T follicular helper cell (primary cell): ENCODE results near the gene ZNF396.

ENCODE experiments used
- DNase-seq: peaks from one replicate; pipeline ENCODE4 v3.0.0-alpha.2; 2020; ENCODE audit warnings: low read depth
- total RNA-seq, 2 experiments: gene quantifications; one replicate each; lab custom pipeline; 2026; lab: John Stamatoyannopoulos, UW

The ZNF396 gene
- total RNA-seq, result 0.35 to 2.1 reads per million in 2 experiments

DNA sequence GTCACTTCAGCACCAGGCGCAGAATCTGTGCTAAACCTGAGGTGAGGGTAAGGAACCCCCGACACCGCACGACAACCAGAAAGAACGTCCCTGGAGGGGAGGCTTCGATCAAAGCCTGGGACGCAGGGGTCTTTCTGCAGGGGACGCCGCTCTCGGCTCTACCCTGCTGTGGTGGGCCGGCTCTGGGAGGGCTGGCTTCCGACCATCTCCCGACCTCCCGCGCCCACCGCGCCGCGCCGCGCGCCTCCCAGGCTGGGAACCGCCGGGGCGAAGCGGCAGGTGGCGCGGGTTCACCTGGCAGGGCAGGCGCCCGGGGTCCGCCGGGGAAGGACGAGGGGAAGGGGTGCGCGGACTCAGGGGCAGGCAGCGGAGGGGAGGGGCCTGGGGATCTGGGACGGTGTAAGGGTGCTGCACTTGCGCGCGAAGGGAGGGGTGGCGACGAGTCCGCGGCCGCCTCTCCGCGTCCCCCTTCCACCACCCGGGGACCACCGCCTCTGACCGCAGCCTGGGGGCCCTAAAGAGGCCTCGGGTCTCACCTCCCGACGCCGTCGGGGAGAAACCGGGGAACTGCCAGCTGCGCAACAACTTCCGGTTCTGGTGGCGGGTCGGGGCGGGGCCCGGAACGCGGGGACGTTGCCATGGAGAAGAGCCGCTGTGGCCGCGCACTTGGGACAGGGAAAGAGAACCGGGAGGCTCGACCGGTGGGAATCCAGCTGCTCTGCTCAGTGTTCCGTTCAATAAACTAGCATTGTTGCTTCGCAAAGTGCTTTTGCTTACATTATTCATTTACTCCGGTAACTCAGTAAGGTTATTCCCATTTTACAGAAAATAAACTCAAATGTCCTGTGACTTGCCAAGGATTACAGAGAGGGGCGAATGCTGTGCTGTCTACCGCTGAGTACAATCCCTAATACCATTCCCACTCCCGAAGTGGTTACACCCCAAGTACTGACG, at the start of gene ZNF396:
TSS of gene ZNF396 (minus strand) at position 596 of the 954 bp plus-strand sequence. CDS start 3,045 bp downstream, outside the sequence.
- peak; percentile 47 for DNase-seq

DNA sequence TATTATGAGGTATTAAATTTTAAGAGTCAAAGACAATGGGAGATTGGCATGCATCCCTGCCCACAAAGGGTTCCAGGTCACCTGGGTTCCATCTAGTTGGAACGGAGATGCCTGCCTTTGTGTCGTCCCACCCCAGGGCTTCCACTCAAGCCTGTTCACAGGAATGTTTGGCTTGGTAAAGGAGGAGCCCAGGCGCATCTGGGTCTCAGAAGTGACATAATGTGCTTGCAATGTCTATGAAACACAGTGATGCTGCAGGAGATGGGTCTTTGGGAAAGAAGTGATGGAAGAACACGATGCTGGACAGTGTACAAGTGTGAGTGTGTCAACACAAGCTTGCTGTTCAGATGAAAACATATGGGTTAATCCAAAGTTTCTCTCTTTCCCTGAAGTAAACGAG, 49.6 kb upstream of the ZNF396 start:
- DNase-seq, result no peak

DNA sequence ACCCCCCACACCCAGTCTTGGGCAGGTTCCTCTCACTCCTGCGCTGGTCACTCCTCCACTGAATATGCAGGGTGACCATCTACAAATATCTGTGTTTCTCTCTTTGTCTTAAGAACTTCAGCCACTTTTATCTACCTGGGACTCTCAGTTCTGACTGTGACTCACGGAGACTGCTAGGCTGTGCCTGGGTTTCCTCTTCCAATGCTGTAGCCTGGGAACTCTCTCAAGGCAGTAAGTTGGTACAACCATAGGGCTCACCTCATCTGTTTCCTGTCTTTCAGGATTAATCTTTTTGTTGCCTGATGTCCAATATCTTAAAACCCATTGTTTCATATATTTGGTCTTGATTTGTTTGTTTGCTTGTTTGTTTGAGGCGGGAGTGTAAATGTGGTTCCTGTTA, 47.2 kb upstream of the ZNF396 start:
- DNase-seq, result no peak

DNA sequence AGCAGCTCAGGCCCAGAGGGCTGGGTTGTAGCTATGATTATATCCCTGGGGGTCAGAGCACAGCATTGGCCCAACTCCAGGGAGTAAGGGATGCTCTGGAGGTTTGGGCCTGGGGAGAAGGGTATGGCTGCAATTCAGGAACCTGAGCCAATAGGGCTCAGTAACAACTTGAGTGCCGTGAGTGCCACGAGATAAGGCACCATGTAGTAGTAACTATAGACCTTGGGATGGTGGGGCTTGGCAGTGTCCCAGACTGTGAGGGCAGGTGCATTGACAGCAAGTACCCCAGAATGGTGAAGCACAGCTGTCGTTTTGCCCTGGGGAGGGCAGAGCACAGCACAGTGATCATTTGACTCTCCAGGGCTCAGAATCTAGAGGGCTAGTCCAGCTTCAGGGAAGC, 45.1 kb upstream of the ZNF396 start:
- DNase-seq, result no peak

GRCh38 chr18:35418610-35419009, 41.5 kb upstream of the ZNF396 start:
- no peak for DNase-seq

GRCh38 chr18:35417223-35417622, 40.1 kb upstream of the ZNF396 start:
- DNase-seq, result no peak

- no peak for DNase-seq
Observed at GRCh38 chr18:35415511-35416073, 38.5 kb upstream of the ZNF396 start.

DNA sequence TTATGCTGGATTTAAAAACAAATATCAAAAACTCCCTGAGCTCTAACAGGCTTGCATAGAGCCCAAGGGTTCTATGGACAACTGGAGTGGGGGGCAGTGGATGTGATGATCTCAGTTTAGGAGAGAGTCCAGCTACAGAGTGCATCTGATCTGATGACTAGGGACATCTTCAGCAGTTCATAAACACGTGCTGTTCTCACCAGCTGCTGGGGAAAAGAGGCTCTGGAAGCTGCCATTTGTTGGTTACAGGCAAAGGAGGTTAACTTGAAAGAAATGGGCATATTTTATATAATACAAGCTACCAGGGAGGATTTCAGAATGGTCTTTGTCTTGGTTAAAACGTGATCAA, 36.0 kb upstream of the ZNF396 start:
- no peak for DNase-seq

DNA sequence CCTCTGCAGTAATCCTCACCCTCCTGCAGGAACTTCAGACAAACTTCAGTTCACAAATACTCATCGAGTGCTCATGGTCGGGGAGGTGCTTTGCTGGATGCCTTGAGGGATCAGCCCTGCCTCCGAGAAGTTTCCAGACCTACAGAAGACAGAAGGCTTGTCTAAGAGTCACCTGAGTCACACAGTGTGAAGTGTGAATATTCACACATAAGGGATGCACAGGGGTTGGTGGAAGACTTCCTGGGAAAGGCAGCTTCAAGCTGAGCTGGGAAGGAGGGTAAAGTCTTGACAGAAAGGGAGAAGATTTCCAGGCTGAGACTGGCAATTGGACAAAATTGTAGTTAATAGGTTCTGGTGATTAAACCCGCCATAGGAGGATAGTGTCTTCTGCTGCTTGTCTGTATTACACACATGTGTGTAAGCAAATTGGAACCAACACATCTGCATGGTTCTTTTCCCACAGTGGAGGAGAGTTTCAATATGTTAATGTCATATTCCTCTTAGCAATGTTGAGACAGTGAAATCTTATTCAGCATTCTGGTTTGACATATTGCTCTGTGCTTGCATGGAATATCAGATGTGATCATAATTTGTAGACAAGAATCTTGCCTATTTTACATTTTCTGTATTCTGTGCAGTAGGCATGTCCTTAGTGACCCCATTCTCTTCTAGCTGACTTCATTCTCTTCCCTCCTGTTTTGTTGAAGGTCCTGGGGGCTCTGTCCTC, 34.7 kb upstream of the ZNF396 start:
- no peak for DNase-seq

DNA sequence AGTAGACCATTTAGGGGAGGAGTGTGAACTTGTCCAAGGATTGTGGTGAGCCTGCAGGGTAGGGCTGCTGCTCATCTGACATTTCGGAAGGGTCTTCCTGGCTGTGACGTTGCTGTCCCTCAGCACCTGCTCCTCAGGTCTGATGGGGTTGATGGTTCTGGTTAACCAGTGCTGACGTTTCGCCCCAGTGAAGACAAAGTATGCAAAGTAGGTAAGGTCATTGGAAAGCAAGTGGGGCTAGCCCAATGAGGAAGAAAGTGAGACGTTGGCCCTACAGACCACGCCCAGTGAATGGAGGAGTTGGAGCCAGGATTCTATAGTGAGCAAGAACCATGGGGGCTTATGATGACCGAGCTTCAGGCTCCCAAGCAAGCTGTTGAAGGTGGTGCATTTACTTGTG, 33.4 kb upstream of the ZNF396 start:
- DNase-seq, result no peak

- DNase-seq, result no peak
Observed at GRCh38 chr18:35409911-35410310, 32.8 kb upstream of the ZNF396 start.

DNA sequence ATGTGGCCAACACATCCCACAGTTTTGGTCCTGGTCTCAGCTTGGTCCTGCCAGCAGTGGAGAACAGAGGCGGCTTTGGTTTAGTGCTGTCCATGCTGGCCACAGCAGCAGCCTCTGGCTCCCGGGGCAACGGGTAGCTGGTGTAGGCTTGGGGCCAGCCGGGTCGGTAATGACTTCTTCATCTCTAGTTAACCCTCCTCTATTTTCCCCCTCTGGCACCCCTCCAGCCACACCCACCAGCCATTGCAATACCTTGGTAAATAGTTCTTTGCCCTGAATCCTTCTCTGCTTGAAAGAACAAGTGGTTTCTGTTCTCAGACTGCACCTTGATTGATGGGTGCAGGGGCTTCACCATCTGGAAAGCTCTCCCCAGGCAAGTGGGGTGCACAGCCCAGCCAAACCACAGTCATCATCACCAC, 31.7 kb upstream of the ZNF396 start:
- DNase-seq, result no peak

GRCh38 chr18:35407871-35408481, 30.8 kb upstream of the ZNF396 start:
- peak; percentile 18 for DNase-seq

DNA sequence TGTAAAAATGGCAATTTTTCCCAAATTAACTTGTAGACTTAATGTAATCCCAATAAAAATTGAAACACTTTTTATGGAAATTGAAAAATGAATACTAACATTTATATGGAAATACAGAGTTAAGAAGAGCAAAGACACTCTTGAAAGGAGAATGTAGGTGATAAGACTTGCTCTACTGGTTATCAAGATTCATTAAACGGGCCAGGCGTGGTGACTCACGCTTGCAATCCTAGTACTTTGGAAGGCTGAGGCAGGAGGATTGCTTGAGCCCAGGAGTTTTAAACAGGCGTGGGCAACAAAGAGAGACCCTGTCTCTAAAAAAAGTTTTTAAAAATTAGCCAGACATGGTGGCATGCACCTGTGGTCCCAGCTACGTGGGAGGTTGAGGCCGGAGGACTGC, 29.5 kb upstream of the ZNF396 start:
- DNase-seq, result no peak

DNA sequence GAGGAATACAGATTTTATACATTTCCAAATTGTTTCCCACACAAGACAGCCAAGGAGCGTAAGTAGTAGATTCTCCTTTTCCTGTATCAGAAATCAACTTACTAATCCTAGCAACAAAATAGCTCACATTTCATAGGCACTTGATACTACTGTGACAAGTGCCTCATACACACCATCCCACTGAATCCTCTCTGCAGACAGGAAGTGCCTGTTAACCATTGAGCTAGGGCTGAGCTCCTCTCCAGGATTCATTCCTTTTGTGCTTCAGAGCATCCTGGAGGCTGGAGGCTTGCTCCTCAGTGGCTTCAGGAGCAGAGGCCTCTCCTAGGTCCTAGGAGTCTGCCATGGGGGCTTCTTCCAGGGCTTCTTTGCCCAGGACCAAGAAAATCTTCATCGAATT, 20.8 kb upstream of the ZNF396 start:
- no peak for DNase-seq

- DNase-seq, result no peak
Observed at GRCh38 chr18:35393716-35394115, 16.6 kb upstream of the ZNF396 start.

GRCh38 chr18:35392375-35392774, 15.2 kb upstream of the ZNF396 start:
- DNase-seq, result no peak

DNA sequence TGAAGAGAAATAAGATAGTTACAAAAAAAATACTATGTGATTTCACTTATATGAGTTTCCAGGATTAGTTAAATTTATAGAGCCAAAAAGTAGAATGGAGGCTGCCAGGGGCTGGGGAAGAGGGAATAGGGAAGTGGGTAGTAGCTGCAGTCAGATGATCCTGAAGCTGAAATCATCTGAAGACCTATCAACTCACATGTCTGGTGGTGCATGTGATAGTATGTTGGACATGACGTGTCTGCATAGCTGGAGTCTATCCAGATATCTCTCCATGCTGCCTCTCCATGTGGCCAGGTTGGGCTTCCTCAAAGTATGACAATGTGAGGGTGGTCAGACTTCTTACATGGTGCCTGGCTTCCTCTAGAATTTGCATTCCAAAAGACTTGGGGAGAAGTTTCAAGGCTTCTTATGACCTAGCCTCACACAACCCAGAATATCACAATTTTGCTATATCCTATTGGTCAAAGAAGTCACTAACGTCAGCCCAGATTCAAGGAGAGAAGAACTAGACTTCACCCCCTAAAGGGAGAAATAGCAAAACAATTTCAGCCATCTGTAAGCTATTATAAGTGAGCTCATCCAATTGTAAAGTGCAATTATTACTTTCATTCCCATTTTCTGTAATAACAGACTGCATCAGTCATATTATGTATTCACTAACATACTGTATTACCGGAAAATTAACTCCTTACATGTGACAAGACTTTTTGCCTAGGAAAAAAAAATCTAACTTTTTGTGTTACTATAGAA, 14.0 kb upstream of the ZNF396 start:
- no peak for DNase-seq

DNA sequence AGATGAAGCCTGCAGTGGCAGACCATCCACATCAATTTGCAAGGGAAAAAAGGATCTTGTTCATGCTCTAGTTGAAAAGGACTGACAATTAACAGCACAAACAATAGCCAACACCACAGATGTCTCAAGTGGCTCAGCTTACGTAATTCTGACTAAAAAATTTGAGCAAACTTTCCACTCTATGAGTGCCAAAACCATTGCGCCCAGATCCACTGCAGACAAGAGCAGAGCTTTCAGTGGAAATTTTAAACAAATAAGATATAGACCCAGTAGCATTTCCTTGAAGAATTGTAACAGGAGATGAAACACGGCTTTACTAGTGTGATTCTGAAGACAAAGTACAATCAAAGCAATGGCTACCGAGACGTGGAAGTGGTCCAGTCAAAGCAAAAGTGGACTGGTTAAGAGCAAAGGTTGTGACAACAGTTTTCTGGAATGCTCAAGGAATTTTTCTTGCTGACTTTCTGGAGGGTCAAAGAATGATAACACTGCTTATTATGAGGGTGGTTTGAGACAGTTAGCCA, 12.0 kb upstream of the ZNF396 start:
- no peak for DNase-seq

- DNase-seq, result no peak
Observed at GRCh38 chr18:35387152-35387571, 10.0 kb upstream of the ZNF396 start.

GRCh38 chr18:35386600-35387100, 9.5 kb upstream of the ZNF396 start:
- DNase-seq, result peak; percentile 50
